SK-N-MC (cell line): Measurements from ENCODE around the gene MRC2.

Experiments used
- EZH2 ChIP-seq: fragments of 200-600 bp; sonication (generic); IDR thresholded peaks from one replicate; pipeline ENCODE4 v1.6.1; 2017; ENCODE audit warnings: antibody characterized with exemption
- FOXP2 ChIP-seq: optimal IDR thresholded peaks from 2 replicates; pipeline ENCODE3; 2011; ENCODE audit warnings: mild to moderate bottlenecking, moderate library complexity; ENCODE audit not compliant: insufficient read depth; ENCODE audit errors: extremely low read length, control extremely low read depth
- POLR2AphosphoS5 ChIP-seq: IDR thresholded peaks from 2 replicates; pipeline ENCODE4 v1.6.1; 2012; ENCODE audit warnings: mild to moderate bottlenecking, low read depth, low read length, borderline replicate concordance

- TF ChIP-seq EZH2 = no peak
- TF ChIP-seq POLR2AphosphoS5 = no peak
- TF ChIP-seq FOXP2 = no peak
Observed at GRCh38 chr17:62666801-62667591, 39.5 kb downstream of the MRC2 start.
